IPS-15b (cell line): ENCODE measurements around the gene PEAK1.
A peak's percentile ranks its signal among the peaks of the same experiment; 100 is the strongest.

Experiments
- H3K27me3 ChIP-seq: one replicate; pipeline ENCODE4 v1.6.1; 2013; ENCODE audit warnings: low read length; ENCODE audit not compliant: control insufficient read depth, insufficient read depth
- H3K36me3 ChIP-seq: one replicate; pipeline ENCODE4 v1.6.1; 2013; ENCODE audit warnings: low read length; ENCODE audit not compliant: control insufficient read depth, insufficient read depth
- H3K4me1 ChIP-seq: one replicate; pipeline ENCODE4 v1.6.1; 2013; ENCODE audit warnings: mild to moderate bottlenecking, low read length; ENCODE audit not compliant: control insufficient read depth, insufficient read depth
- H3K4me3 ChIP-seq: one replicate; pipeline ENCODE4 v1.5.1; 2013; ENCODE audit warnings: low read depth, low read length
- H3K9ac ChIP-seq: one replicate; pipeline ENCODE4 v1.6.1; 2013; ENCODE audit warnings: low read depth, mild to moderate bottlenecking, low read length
- H3K9me3 ChIP-seq: one replicate; pipeline ENCODE4 v1.6.1; 2013; ENCODE audit warnings: mild to moderate bottlenecking, low read length; ENCODE audit not compliant: control insufficient read depth, insufficient read depth

PEAK1 gene

GRCh38 chr15:77123854-77124253, 296.1 kb downstream of the PEAK1 start:
- Histone ChIP-seq H3K9me3 (no peaks in the 10 kb centered on the region), H3K36me3 (no peaks in the 10 kb centered on the region), H3K9ac (no peak overlapping the region), H3K27me3 (no peaks in the 10 kb centered on the region), H3K4me1 (no peaks in the 10 kb centered on the region), H3K4me3 (no peak overlapping the region)

- Histone ChIP-seq H3K4me1 (no peaks in the 10 kb centered on the region), H3K9me3 (no peaks in the 10 kb centered on the region), H3K9ac (no peak overlapping the region), H3K27me3 (no peaks in the 10 kb centered on the region), H3K36me3 (no peaks in the 10 kb centered on the region), H3K4me3 (no peak overlapping the region)
These were observed 297.3 kb downstream of the PEAK1 start for GRCh38 chr15:77122576-77122975.

- H3K36me3 ChIP-seq = no peaks in the 10 kb centered on the region
- no peaks in the 10 kb centered on the region for H3K9me3 ChIP-seq
- no peaks in the 10 kb centered on the region for H3K27me3 ChIP-seq
- H3K4me3 ChIP-seq = no peak overlapping the region
- H3K9ac ChIP-seq = no peak overlapping the region
- H3K4me1 ChIP-seq = no peaks in the 10 kb centered on the region
These were observed 298.3 kb downstream of the PEAK1 start for GRCh38 chr15:77121599-77121998.

GRCh38 chr15:77120576-77120975, 299.3 kb downstream of the PEAK1 start:
- Histone ChIP-seq H3K36me3 (no peaks in the 10 kb centered on the region), H3K9me3 (no peaks in the 10 kb centered on the region), H3K27me3 (no peaks in the 10 kb centered on the region), H3K4me3 (no peak overlapping the region), H3K9ac (no peak overlapping the region), H3K4me1 (no peaks in the 10 kb centered on the region)

GRCh38 chr15:77119446-77119845, 300.5 kb downstream of the PEAK1 start:
- H3K4me3 ChIP-seq = no peak overlapping the region
- H3K9ac ChIP-seq = no peak overlapping the region
- no peaks in the 10 kb centered on the region for H3K27me3 ChIP-seq

GRCh38 chr15:77118882-77119321, 301.0 kb downstream of the PEAK1 start:
- Histone ChIP-seq H3K27me3 (no peaks in the 10 kb centered on the region), H3K36me3 (no peaks in the 10 kb centered on the region), H3K9me3 (no peaks in the 10 kb centered on the region), H3K4me1 (no peaks in the 10 kb centered on the region), H3K4me3 (no peak overlapping the region), H3K9ac (no peak overlapping the region)

More at GRCh38 chr15:77119446-77119845, 300.5 kb downstream of the PEAK1 start:
- H3K36me3 ChIP-seq = no peaks in the 10 kb centered on the region
- no peaks in the 10 kb centered on the region for H3K4me1 ChIP-seq
- no peaks in the 10 kb centered on the region for H3K9me3 ChIP-seq

GRCh38 chr15:77115179-77115578, 304.7 kb downstream of the PEAK1 start:
- no peaks in the 10 kb centered on the region for H3K36me3 ChIP-seq
- no peaks in the 10 kb centered on the region for H3K9me3 ChIP-seq
- no peaks in the 10 kb centered on the region for H3K4me1 ChIP-seq
- H3K27me3 ChIP-seq = no peaks in the 10 kb centered on the region
- H3K4me3 ChIP-seq = no peak overlapping the region
- no peak overlapping the region for H3K9ac ChIP-seq

- H3K36me3 ChIP-seq = no peaks in the 10 kb centered on the region
These were observed 306.9 kb downstream of the PEAK1 start for GRCh38 chr15:77112838-77113504.

GRCh38 chr15:77111789-77112188, 308.1 kb downstream of the PEAK1 start:
- no peaks in the 10 kb centered on the region for H3K36me3 ChIP-seq
- peaks cover 3% of the 10 kb centered on the region for H3K4me1 ChIP-seq
- H3K27me3 ChIP-seq = no peaks in the 10 kb centered on the region
- H3K9ac ChIP-seq = no peak overlapping the region
- no peaks in the 10 kb centered on the region for H3K9me3 ChIP-seq
- H3K4me3 ChIP-seq = no peak overlapping the region

More at GRCh38 chr15:77112838-77113504, 306.9 kb downstream of the PEAK1 start:
- H3K27me3 ChIP-seq = no peaks in the 10 kb centered on the region
- no peak overlapping the region for H3K4me3 ChIP-seq
- H3K9ac ChIP-seq = no peak overlapping the region
- no peaks in the 10 kb centered on the region for H3K9me3 ChIP-seq
- no peaks in the 10 kb centered on the region for H3K4me1 ChIP-seq

- Histone ChIP-seq H3K9ac (peak overlapping the region; percentile 12), H3K36me3 (no peaks in the 10 kb centered on the region), H3K27me3 (no peaks in the 10 kb centered on the region), H3K4me3 (no peak overlapping the region), H3K4me1 (peaks cover 3% of the 10 kb centered on the region), H3K9me3 (no peaks in the 10 kb centered on the region)
These were observed 312.2 kb downstream of the PEAK1 start for GRCh38 chr15:77107531-77108355.

GRCh38 chr15:77107068-77107467, 312.8 kb downstream of the PEAK1 start:
- Histone ChIP-seq H3K9me3 (no peaks in the 10 kb centered on the region), H3K9ac (peak overlapping the region; percentile 12), H3K36me3 (no peaks in the 10 kb centered on the region), H3K27me3 (no peaks in the 10 kb centered on the region), H3K4me3 (no peak overlapping the region), H3K4me1 (peaks cover 3% of the 10 kb centered on the region)

GRCh38 chr15:77104155-77104554, 315.7 kb downstream of the PEAK1 start:
- no peaks in the 10 kb centered on the region for H3K27me3 ChIP-seq
- H3K9me3 ChIP-seq = no peaks in the 10 kb centered on the region
- H3K9ac ChIP-seq = no peak overlapping the region
- H3K4me3 ChIP-seq = no peak overlapping the region
- H3K4me1 ChIP-seq = peaks cover 3% of the 10 kb centered on the region
- no peaks in the 10 kb centered on the region for H3K36me3 ChIP-seq
